ENCODE data around the gene BCL11B.

The BCL11B gene

GRCh38 chr14:99131632-99132271, 140.2 kb downstream of the BCL11B start:
- ATAC-seq = no peak

DNA sequence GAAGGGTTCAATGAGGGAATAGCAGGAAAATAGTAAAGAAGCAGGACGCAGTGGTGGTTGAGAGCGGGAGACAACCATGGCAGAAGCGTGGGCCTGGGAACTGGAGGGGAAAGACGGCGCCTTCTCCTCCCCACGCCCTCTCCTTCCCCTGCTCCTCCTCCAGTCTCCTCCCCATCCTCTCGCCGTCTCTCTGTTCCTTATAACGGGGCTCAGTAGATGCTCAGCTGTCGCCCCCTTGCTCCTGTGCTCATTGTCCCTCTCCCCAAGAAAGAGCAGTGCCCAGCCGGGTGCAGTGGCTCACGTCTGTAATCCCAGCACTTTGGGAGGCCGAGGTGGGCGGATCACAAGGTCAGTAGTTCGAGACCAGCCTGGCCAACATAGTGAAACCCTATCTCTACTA, 142.0 kb downstream of the BCL11B start:
- no peak for ATAC-seq

- ATAC-seq = no peak
These were observed 142.7 kb downstream of the BCL11B start for GRCh38 chr14:99129211-99129696.

GRCh38 chr14:99128185-99128584, 143.8 kb downstream of the BCL11B start:
- ATAC-seq = no peak

DNA sequence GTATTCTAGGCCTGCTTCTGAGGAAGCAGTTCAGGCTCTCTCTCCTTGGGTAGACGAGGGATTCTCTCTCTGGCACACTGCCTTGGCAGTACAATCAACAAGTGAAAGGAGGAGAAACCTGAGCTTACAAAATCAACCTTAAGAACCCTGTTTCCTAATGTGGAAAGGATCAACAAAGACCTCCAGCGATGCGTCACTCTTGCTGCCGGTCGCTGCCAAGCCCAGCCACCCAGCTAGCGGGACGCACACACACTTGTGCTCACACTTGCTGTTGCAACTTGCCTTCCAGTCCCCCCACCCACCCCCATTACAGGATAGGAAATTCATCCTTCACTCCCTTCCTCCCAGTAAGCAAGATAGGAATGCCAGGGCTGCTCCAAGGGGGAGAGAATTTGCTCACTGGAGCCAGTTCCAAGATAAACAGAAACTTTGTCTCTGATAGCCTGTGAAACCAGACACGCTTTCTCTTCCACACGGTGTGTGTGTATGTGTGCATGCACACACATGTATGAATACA, 144.3 kb downstream of the BCL11B start:
- no peak for ATAC-seq

DNA sequence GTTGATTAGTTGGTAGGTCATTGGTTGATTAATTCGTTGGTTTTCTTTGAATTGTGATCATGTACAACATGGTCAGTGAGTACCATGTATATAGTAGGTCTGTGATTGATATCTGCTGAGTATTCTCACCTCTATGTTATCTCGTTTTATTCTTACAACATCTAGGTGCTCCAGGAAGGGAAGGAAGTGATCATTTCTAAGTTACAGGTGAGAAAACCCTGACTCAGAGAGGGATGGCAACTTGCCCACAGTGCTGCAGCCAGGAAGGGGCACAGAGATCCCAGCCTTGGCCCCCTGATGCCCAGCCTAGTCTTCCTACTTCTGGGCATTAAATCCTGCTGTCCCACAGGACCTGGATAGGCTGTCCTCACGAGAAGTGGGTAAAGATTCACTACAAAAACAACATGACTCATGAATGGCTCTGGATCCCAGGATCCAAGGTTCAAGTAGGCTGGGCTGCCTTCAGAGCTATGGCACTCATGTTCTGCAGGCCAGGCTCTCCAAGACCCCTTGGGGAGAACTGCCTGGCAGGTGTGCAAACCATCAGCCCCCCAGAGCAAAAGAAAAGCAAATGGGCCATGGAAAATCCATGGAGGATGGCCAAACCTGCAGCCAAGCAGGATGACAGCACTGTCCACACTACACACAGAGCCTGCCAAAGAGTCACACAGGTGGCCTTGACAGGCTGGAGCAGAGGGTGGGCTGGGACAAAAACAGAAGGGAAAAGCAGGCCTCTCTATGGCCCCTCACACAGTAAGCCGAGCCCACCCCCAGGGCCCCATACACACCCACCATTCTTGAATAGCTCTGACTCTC, 146.2 kb downstream of the BCL11B start:
- no peak for ATAC-seq

- no peak for ATAC-seq
These were observed 146.9 kb downstream of the BCL11B start for GRCh38 chr14:99125113-99125512.

- ATAC-seq = no peak
These were observed 147.4 kb downstream of the BCL11B start for GRCh38 chr14:99124482-99125105.

GRCh38 chr14:99123208-99123870, 148.7 kb downstream of the BCL11B start:
- no peak for ATAC-seq

DNA sequence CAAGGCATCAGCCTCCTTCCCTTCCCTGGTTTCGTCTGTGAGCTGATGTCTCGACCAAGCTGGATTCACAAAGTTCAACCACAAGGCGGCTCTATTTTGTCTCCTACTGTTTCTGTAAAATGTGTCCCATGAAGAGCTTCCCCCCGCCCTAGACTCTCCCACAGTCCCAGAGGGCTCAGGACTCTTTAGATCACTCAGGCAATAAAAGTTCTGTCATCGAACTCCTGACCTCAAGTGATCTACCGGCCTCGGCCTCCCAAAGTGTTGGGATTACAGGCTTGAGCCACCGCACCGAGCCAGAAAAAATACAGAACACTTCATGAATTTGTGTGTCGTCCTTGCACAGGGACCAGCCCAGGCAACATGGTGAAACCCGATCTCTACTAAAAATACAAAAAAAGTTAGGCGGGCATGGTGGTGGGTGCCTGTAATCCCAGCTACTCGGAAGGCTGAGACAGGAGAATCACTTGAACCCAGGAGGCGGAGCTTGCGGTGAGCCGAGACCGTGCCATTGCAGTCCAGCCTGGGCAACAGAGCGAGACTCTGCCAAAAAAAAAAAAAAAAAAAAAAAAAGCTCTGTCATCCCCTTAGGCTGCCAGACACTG, 149.4 kb downstream of the BCL11B start:
- ATAC-seq = no peak

DNA sequence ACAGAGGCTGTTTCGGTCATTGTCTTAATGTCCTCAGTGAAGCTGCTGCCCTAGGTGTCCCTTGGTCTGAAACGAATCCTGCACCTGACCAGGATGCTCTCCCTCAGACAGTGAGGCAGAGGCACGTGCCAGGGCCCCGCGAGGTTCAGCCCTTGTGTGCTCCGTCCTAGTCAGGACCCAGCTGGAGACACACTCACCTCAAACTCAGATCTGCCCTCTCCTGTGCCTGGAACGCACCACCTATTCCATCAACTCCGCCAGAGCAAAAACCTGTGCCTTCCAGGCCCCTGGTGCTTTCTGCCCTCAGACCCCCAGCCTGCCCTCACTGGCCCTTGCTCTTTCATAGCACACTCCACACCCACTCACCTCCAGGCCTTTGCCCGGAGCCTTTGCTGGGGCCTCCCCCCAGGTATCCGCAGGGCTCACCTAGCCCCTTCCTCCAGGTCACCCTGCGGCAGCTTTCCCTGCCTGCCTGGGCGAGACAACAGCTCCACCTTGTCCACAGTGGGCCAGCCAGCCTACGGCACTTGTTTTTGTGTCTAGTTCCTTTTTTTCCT, 150.6 kb downstream of the BCL11B start:
- no peak for ATAC-seq

- ATAC-seq = no peak
These were observed 151.3 kb downstream of the BCL11B start for GRCh38 chr14:99120526-99121318.

GRCh38 chr14:99119554-99120525, 152.2 kb downstream of the BCL11B start:
- ATAC-seq = no peak

Measured in activated CD4-positive, CD25-positive, alpha-beta regulatory T cell treated with anti-CD3 and anti-CD28 coated beads, Interleukin-2, amount 50 U/mL, for 24 hours (primary cell).